Caco-2 (cell line): ENCODE data around the gene NPB. TPM values are rescaled to one million over a fixed set of nuclear protein-coding genes. Genes with fewer than 3 reads are reported as not detected.
A peak's percentile ranks its signal among the peaks of the same experiment; 100 is the strongest.

Experiments used
- BruUV-seq: library from RNA; stranded (reverse); fragments of 400-500 nt; replicated peaks from 2 replicates; lab custom pipeline; 2021; lab: Mats Ljungman, UMichigan
- CTCF ChIA-PET: fragments of 300-600 bp; sonication (Branson Sonifier 250); formaldehyde crosslinking; loops from one replicate; lab custom pipeline; 2022; ENCODE audit warnings: antibody characterized with exemption; lab: Charles Lee
- POLR2A ChIA-PET: fragments of 300-600 bp; sonication (Branson Sonifier 250); formaldehyde crosslinking; loops from one replicate; lab custom pipeline; 2022; ENCODE audit warnings: antibody characterized with exemption; lab: Charles Lee
- DNase-seq, 2 experiments: peaks; one replicate each; pipeline versions ENCODE4 v3.0.0 to v3.0.0-alpha.2; 2020 to 2022
- H3K27me3 ChIP-seq: replicated peaks from 2 replicates; pipeline ENCODE4 v1.6.0; 2011; ENCODE audit warnings: low read length; ENCODE audit not compliant: control insufficient read depth, insufficient read depth
- H3K36me3 ChIP-seq: 2 replicates; pipeline ENCODE4 v1.5.1; 2011; ENCODE audit warnings: low read length; ENCODE audit not compliant: control insufficient read depth, insufficient read depth
- H3K4me1 ChIP-seq: fragments of 250-450 bp; sonication (Bioruptor Pico); 2 replicates; pipeline ENCODE4 v1.5.1; 2020; ENCODE audit warnings: mild to moderate bottlenecking
- H3K4me3 ChIP-seq: 2 replicates; pipeline ENCODE4 v1.5.1; 2011; ENCODE audit warnings: low read depth, mild to moderate bottlenecking, control low read depth, low read length
- H3K9me3 ChIP-seq: fragments of 250-450 bp; sonication (Bioruptor Pico); 2 replicates; pipeline ENCODE4 v1.5.1; 2020; ENCODE audit warnings: mild to moderate bottlenecking, moderate library complexity
- H3K27ac Mint-ChIP-seq: one replicate; pipeline ENCODE4 v1.8.0; 2022; ENCODE audit warnings: mixed read lengths; ENCODE audit not compliant: unreplicated experiment
- H3K27me3 Mint-ChIP-seq: one replicate; pipeline ENCODE4 v1.8.0; 2022; ENCODE audit warnings: mixed read lengths; ENCODE audit not compliant: insufficient read depth, unreplicated experiment
- H3K36me3 Mint-ChIP-seq: one replicate; pipeline ENCODE4 v1.8.0; 2022; ENCODE audit warnings: mild to moderate bottlenecking, mixed read lengths; ENCODE audit not compliant: insufficient read depth, unreplicated experiment
- H3K4me1 Mint-ChIP-seq: one replicate; pipeline ENCODE4 v1.8.0; 2022; ENCODE audit warnings: low read depth, mixed read lengths; ENCODE audit not compliant: unreplicated experiment
- H3K4me3 Mint-ChIP-seq: one replicate; pipeline ENCODE4 v1.8.0; 2022; ENCODE audit warnings: mild to moderate bottlenecking, moderate library complexity, mixed read lengths; ENCODE audit not compliant: unreplicated experiment
- H3K9me3 Mint-ChIP-seq: one replicate; pipeline ENCODE4 v1.8.0; 2022; ENCODE audit warnings: mixed read lengths; ENCODE audit not compliant: unreplicated experiment
- intact Hi-C: fragments of 100-400 bp; cut with micrococcal nuclease; formaldehyde crosslinking; loops from one replicate; pipeline ENCODE4 v1.10.0; 2022; ENCODE audit not compliant: unreplicated experiment
- total RNA-seq: library from RNA; stranded (reverse); gene quantifications from 2 replicates; pipeline ENCODE4 v1.2.3, GENCODE V29; 2022
- TF ChIP-seq, protein P1 (sequence below), 2 experiments: fragments of 200-600 bp in 1 of 2; IDR thresholded peaks; 1 replicate in 1 of 2; 2 replicates in 1 of 2; pipeline versions ENCODE4 v1.5.1 to v1.8.0; 2011 to 2022; ENCODE audit warnings: antibody characterized with exemption in 1 of 2, control low read depth in 1 of 2, inconsistent platforms in 1 of 2, low read depth in 1 of 2, low read length in 1 of 2, mild to moderate bottlenecking in 1 of 2, moderate library complexity in 1 of 2; ENCODE audit not compliant: insufficient read depth in 1 of 2, severe bottlenecking in 1 of 2, unreplicated experiment in 1 of 2

Gene NPB
- total RNA-seq, 1 experiment from 2014 or later = 0.68 TPM

DNA sequence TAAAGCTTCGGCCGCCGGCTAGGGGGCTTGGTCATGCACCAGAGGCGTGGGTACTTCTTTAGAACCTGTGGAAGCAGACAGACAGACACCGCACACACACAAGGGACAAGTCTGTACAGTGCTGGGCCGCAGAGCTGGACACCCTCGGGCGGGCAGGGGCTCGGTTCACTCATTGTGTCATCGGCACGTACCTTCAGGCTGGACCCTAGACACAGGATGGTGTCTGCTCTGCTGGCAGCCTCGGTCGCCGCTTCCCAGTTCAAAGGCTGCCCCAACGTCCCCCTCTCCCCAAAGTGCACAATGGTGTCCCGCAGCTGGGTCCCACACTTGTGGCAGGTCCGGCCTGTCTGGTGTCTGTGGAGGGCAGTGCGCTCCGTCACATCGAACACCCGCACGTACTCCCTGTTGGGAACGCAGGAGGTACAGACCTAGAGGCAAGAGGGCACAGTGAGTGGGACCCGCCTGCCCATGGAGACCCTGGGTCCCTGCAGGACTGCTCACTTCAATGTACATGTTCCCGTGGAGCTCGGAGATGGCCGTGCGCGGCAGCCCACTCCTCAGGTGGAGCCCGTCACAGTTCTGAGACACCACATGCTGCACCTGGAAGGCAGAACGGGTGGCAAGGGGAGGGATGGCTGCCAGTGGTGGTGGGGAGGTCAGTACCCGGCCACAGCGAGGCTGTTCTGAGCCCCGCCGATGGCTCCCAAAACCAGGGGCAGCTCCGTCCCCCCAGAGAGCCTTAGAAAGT, 12.2 kb downstream of the NPB start:
- TF ChIP-seq, protein P1, sequence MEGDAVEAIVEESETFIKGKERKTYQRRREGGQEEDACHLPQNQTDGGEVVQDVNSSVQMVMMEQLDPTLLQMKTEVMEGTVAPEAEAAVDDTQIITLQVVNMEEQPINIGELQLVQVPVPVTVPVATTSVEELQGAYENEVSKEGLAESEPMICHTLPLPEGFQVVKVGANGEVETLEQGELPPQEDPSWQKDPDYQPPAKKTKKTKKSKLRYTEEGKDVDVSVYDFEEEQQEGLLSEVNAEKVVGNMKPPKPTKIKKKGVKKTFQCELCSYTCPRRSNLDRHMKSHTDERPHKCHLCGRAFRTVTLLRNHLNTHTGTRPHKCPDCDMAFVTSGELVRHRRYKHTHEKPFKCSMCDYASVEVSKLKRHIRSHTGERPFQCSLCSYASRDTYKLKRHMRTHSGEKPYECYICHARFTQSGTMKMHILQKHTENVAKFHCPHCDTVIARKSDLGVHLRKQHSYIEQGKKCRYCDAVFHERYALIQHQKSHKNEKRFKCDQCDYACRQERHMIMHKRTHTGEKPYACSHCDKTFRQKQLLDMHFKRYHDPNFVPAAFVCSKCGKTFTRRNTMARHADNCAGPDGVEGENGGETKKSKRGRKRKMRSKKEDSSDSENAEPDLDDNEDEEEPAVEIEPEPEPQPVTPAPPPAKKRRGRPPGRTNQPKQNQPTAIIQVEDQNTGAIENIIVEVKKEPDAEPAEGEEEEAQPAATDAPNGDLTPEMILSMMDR (IDR thresholded peaks at IDR 0.05; ENCODE audit: insufficient read depth in 1 of 2, low read depth in 1 of 2, low read length in 1 of 2, severe bottlenecking in 1 of 2, unreplicated experiment in 1 of 2) = no peak
- Histone ChIP-seq H3K4me1 (peaks cover 24% of the 10 kb centered on the region), H3K9me3 (no peaks in the 10 kb centered on the region), H3K4me3 (no peak overlapping the region), H3K27me3 (no peaks in the 10 kb centered on the region), H3K36me3 (peaks cover 14% of the 10 kb centered on the region)
- no TSS peak for BruUV-seq
- Mint-ChIP-seq H3K27ac (no peak overlapping the region), H3K27me3 (no peaks in the 10 kb centered on the region), H3K4me3 (no peak overlapping the region), H3K9me3 (no peaks in the 10 kb centered on the region), H3K4me1 (peaks cover 32% of the 10 kb centered on the region), H3K36me3 (peaks cover 96% of the 10 kb centered on the region)
- ChIA-PET POLR2A (no interaction called here), CTCF (interaction anchor here (1.0 kb wide), 1 partner anchor 30 kb away, joined by 3 read pairs; no protein-coding TSS in a partner anchor)
- no peak for DNase-seq
- intact Hi-C loops = no loop called here

DNA sequence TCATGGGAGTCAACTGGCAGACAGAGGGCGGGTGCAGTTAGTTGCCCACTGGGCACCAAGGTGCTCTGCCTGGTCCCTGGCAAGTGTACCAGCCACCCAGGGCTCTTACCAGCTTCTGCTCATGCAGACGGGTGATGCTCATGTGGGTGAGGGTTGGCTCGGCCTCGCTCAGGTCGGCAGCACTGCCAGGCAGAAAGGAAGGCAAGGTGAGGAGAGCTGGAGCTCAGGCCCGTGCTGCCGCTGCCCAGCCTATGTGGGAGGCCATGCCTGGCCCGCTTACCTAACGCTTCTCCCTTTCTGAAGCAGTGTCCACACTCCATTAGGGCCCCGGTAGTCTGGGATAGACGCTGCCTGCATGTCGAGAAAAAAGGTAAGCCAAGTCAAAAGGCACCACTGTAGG, 13.3 kb downstream of the NPB start:
- Histone ChIP-seq H3K27me3 (no peaks in the 10 kb centered on the region), H3K4me1 (peaks cover 14% of the 10 kb centered on the region), H3K4me3 (no peak overlapping the region), H3K36me3 (peaks cover 14% of the 10 kb centered on the region), H3K9me3 (no peaks in the 10 kb centered on the region)
- no peak overlapping the region for H3K4me3 Mint-ChIP-seq
- intact Hi-C loops = no loop called here
- no peak overlapping the region for H3K27ac Mint-ChIP-seq
- H3K4me1 Mint-ChIP-seq = peaks cover 36% of the 10 kb centered on the region
- H3K9me3 Mint-ChIP-seq = no peaks in the 10 kb centered on the region
- BruUV-seq = no TSS peak
- H3K36me3 Mint-ChIP-seq = peaks cover 94% of the 10 kb centered on the region
- CTCF ChIA-PET = no interaction called here
- no peaks in the 10 kb centered on the region for H3K27me3 Mint-ChIP-seq
- TF ChIP-seq, protein P1 (IDR thresholded peaks at IDR 0.05; ENCODE audit: insufficient read depth in 1 of 2, low read depth in 1 of 2, low read length in 1 of 2, severe bottlenecking in 1 of 2, unreplicated experiment in 1 of 2) = no peak
- POLR2A ChIA-PET = interaction anchor here (0.6 kb wide), 1 partner anchor 82 kb away, joined by 3 read pairs; the partner anchor contains the start of gene MCRIP1
- DNase-seq = no peak

DNA sequence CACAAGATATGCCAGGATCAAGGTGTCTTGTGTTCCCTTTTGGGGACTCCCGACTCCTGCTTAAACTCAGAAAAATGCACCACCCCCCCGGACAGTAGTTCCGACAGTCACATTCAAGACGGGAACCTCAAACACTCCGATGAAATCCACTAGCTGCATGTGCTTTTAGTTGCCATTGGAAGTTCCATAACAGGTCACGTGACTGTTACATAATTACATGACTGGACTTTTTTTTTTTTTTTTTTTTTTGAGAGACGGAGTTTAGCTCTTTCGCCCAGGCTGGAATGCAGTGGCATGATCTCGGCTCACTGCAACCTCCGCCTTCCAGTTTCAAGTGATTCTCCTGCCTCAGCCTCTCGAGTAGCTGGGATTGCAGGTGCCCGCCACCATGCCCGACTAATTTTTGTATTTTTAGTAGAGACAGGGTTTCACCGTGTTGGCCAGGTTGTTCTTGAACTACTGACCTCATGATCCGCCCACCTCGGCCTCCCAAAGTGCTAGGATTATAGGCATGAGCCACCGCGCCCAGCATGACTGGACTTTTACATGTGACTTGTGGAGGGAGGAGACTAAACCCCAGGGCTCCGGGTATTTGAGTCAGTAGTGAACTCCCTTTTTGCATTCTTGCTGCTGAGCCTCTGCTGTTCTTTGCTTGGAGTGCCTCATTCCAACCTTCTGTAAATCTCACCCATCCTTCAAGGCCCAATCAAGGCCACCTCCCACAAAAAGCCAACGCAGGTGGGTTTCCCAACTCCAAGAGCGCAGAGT, 14.4 kb downstream of the NPB start:
- TF ChIP-seq, protein P1 (IDR thresholded peaks at IDR 0.05; ENCODE audit: insufficient read depth in 1 of 2, low read depth in 1 of 2, low read length in 1 of 2, severe bottlenecking in 1 of 2, unreplicated experiment in 1 of 2) = no peak
- peaks cover 95% of the 10 kb centered on the region for H3K36me3 Mint-ChIP-seq
- no peak for DNase-seq
- H3K27ac Mint-ChIP-seq = peak overlapping the region; percentile 90
- BruUV-seq = no TSS peak
- peaks cover 36% of the 10 kb centered on the region for H3K4me1 Mint-ChIP-seq
- Histone ChIP-seq H3K27me3 (no peaks in the 10 kb centered on the region), H3K4me3 (peak overlapping the region; percentile 86), H3K4me1 (peaks cover 14% of the 10 kb centered on the region), H3K9me3 (no peaks in the 10 kb centered on the region), H3K36me3 (peaks cover 15% of the 10 kb centered on the region)
- no peaks in the 10 kb centered on the region for H3K27me3 Mint-ChIP-seq
- H3K9me3 Mint-ChIP-seq = no peaks in the 10 kb centered on the region
- intact Hi-C loops = no loop called here
- peak overlapping the region; percentile 93 for H3K4me3 Mint-ChIP-seq
- ChIA-PET CTCF (interaction anchor here (0.6 to 1.5 kb wide), 8 partner anchors 11 to 1792 kb away, joined by 3 to 5 read pairs (median 4); no protein-coding TSS in a partner anchor), POLR2A (interaction anchor here (0.6 to 1.1 kb wide), 5 partner anchors 10 to 79 kb away, joined by 3 to 9 read pairs (median 5); no protein-coding TSS in a partner anchor)
